K562 (cell line): ENCODE results near the gene TFF1.

Source experiments
- BRF2 ChIP-seq: IDR thresholded peaks from 3 replicates; pipeline ENCODE4 v1.6.1; 2011; ENCODE audit warnings: borderline replicate concordance, mild to moderate bottlenecking; ENCODE audit not compliant: insufficient read length, insufficient read depth
- CTCF ChIP-seq, 3 experiments: IDR thresholded peaks in 2 of 3; conservative IDR thresholded peaks in 1 of 3; 2 replicates each; pipeline ENCODE4 v1.5.1; 2011 to 2012; ENCODE audit warnings: low read length in 3 of 3, mild to moderate bottlenecking in 3 of 3, control low read depth in 2 of 3, improper control_type of control experiment in 1 of 3, inconsistent platforms in 1 of 3, low read depth in 1 of 3, mixed read lengths in 1 of 3, moderate library complexity in 1 of 3; ENCODE audit not compliant: insufficient read depth in 2 of 3
- ELK1 ChIP-seq: sonication (generic); formaldehyde crosslinking; IDR thresholded peaks from 2 replicates; pipeline ENCODE4 v1.8.1; 2022; ENCODE audit warnings: missing genetic modification reagents
- GABPA ChIP-seq: fragments of 200-800 bp; sonication (Bioruptor generic); conservative IDR thresholded peaks from 2 replicates; pipeline ENCODE4 v1.6.1; 2016; ENCODE audit warnings: low read depth, missing genetic modification characterization, missing compliant biosample characterization
- JUND ChIP-seq, 2 experiments: IDR thresholded peaks; 2 replicates in 1 of 2; 3 replicates in 1 of 2; pipeline ENCODE4 v1.6.1; 2011; ENCODE audit warnings: borderline replicate concordance in 2 of 2, low read depth in 2 of 2, low read length in 2 of 2, improper control_type of control experiment in 1 of 2, missing biosample characterization in 1 of 2, missing genetic modification characterization in 1 of 2, missing genetic modification reagents in 1 of 2
- PATZ1 ChIP-seq: fragments of 250-450 bp; sonication (Bioruptor Pico); IDR thresholded peaks from 2 replicates; pipeline ENCODE4 v1.5.0; 2020; ENCODE audit warnings: mild to moderate bottlenecking, borderline replicate concordance
- POLR2A ChIP-seq: fragments of 450-650 bp; conservative IDR thresholded peaks from 2 replicates; pipeline ENCODE4 v1.6.1; 2016
- RFX5 ChIP-seq: IDR thresholded peaks from 2 replicates; pipeline ENCODE4 v1.6.1; 2011; ENCODE audit warnings: low read depth, mild to moderate bottlenecking, improper control_type of control experiment, low read length
- SRSF9 ChIP-seq: fragments of 200-400 bp; formaldehyde crosslinking; IDR thresholded peaks from 2 replicates; pipeline ENCODE4 v1.6.1; 2017; ENCODE audit warnings: low read depth, low read length, borderline replicate concordance
- TARDBP ChIP-seq: fragments of 450-650 bp; IDR thresholded peaks from 2 replicates; pipeline ENCODE4 v1.6.1; 2016
- TCF7L2 ChIP-seq: fragments of 150-350 bp; IDR thresholded peaks from 2 replicates; pipeline ENCODE4 v1.6.1; 2016; ENCODE audit warnings: low read depth, mild to moderate bottlenecking, low read length, moderate library complexity
- ZBTB43 ChIP-seq: sonication (generic); formaldehyde crosslinking; IDR thresholded peaks from 2 replicates; pipeline ENCODE4 v1.8.0; 2023; ENCODE audit warnings: mild to moderate bottlenecking, missing genetic modification reagents
- ZNF785 ChIP-seq: fragments of 250-450 bp; sonication (Bioruptor Pico); IDR thresholded peaks from 2 replicates; pipeline ENCODE4 v1.4.0; 2020; ENCODE audit warnings: mild to moderate bottlenecking
- ZSCAN29 ChIP-seq: fragments of 450-650 bp; IDR thresholded peaks from 2 replicates; pipeline ENCODE4 v1.6.1; 2017

GRCh38 chr21:42373196-42373907 lies 7.0 kb upstream of the TFF1 start:
- no peak for TF ChIP-seq CTCF (IDR thresholded peaks at IDR 0.05 in 2 of 3, conservative IDR thresholded peaks at IDR 0.05 in 1 of 3; ENCODE audit: insufficient read depth in 2 of 3, low read depth in 1 of 3, low read length in 3 of 3)
- TF ChIP-seq TCF7L2 = no peak
- no peak for TF ChIP-seq JUND (IDR thresholded peaks at IDR 0.05; ENCODE audit: borderline replicate concordance, low read depth, low read length)
- TF ChIP-seq JUND (tag; IDR thresholded peaks at IDR 0.05; ENCODE audit: borderline replicate concordance, low read depth, low read length) = no peak
- no peak for TF ChIP-seq SRSF9
- TF ChIP-seq RFX5 = no peak
- TF ChIP-seq ZSCAN29 = no peak
- TF ChIP-seq GABPA (tag) = no peak
- no peak for TF ChIP-seq ZNF785 (CRISPR knock-in tag)
- no peak for TF ChIP-seq BRF2
- TF ChIP-seq TARDBP = no peak
- TF ChIP-seq POLR2A = no peak
- no peak for TF ChIP-seq ZBTB43
- TF ChIP-seq ELK1 (CRISPR knock-in tag) = no peak
- no peak for TF ChIP-seq PATZ1 (CRISPR knock-in tag)
